ENCODE results near the gene AJAP1.

GRCh38 chr1:4650981-4651380, 3.4 kb upstream of the AJAP1 start:
- no peak for TF ChIP-seq ZNF274 (IDR thresholded peaks at IDR 0.05; ENCODE audit: low read depth, low read length)
- no peak for TF ChIP-seq SUZ12 (IDR thresholded peaks at IDR 0.05; ENCODE audit: extremely low read depth, insufficient read depth, insufficient read length)
- TF ChIP-seq YY1 (IDR thresholded peaks at IDR 0.05; ENCODE audit: insufficient read depth, insufficient read length): no peak

Measured in NT2/D1 (cell line).